Heart left ventricle (tissue), 13 donors: ENCODE data around the gene SLCO1C1.

Experiments used
- CTCF ChIP-seq, 12 donors: fragments of 200-600 bp; sonication (generic) in 4 of 12; IDR thresholded peaks; one replicate each; pipeline versions ENCODE4 v1.5.0 to v1.8.0; 2018 to 2022; ENCODE audit warnings: antibody characterized with exemption in 12 of 12, mild to moderate bottlenecking in 5 of 12
- POLR2A ChIP-seq, 2 donors: fragments of 450-650 bp; IDR thresholded peaks; one replicate each; pipeline ENCODE4 v1.6.1; 2017; ENCODE audit warnings: antibody characterized with exemption in 2 of 2, mild to moderate bottlenecking in 2 of 2, moderate library complexity in 2 of 2
- donor health status: ischemic (EF 13 %, LVEDD 7.1; RV severe dilation, severe dysfunction).
- donor health status: DM: no; HTN: yes; CAD: no.
- donor health status: DM: no; HTN: no; CAD: no.
- donor health status: ischemic (EF 25% LVEDD 6.9; RV normal size, moderate dysfunction).
- donor health status: ischemic (EF 25% LVEDD 5.7; RV mildly dilated, moderate dysfunction).
- donor health status: ischemic (EF 35%, LVEDD 5.7; RV mildly dilated, moderate dysfunction).
- donor health status: nonischemic (EF 11% LVEDD 7.7; RV severe dilation, severe dysfunction).
- donor health status: DM: yes; HTN: yes; CAD: no.
- donor health status: PGD.
- donor health status: ischemic (EF 29% LVEDD 5.4; RV normal size, mild dysfunction).
- donor health status: nonischemic (EF 23%, LVEDD 6.1; RV moderate dilation, normal function).

- TF ChIP-seq CTCF (IDR thresholded peaks at IDR 0.05): no peak
- no peak for TF ChIP-seq POLR2A (IDR thresholded peaks at IDR 0.05)
These were observed 53.1 kb downstream of the SLCO1C1 start for GRCh38 chr12:20748198-20748597.
